HEK293T (cell line): ENCODE data around the gene SLC41A3.

Experiments
- BHLHE40 ChIP-seq: fragments of 450-650 bp; IDR thresholded peaks from 2 replicates; pipeline ENCODE4 v1.6.1; 2016; ENCODE audit warnings: mild to moderate bottlenecking, moderate library complexity, borderline replicate concordance
- ELF4 ChIP-seq: fragments of 450-650 bp; IDR thresholded peaks from 2 replicates; pipeline ENCODE4 v1.6.1; 2017; ENCODE audit warnings: antibody characterized with exemption
- FOXA1 ChIP-seq: fragments of 450-650 bp; IDR thresholded peaks from 2 replicates; pipeline ENCODE4 v1.6.1; 2016; ENCODE audit warnings: mild to moderate bottlenecking
- FOXK2 ChIP-seq: fragments of 450-650 bp; IDR thresholded peaks from 2 replicates; pipeline ENCODE4 v1.6.1; 2016; ENCODE audit warnings: mild to moderate bottlenecking
- FOXM1 ChIP-seq: fragments of 450-650 bp; IDR thresholded peaks from 2 replicates; pipeline ENCODE4 v1.6.1; 2017; ENCODE audit warnings: mild to moderate bottlenecking, borderline replicate concordance
- L3MBTL2 ChIP-seq: fragments of 450-650 bp; conservative IDR thresholded peaks from 2 replicates; pipeline ENCODE4 v1.6.1; 2016; ENCODE audit warnings: mild to moderate bottlenecking
- LEF1 ChIP-seq: fragments of 450-650 bp; IDR thresholded peaks from 2 replicates; pipeline ENCODE4 v1.6.1; 2017; ENCODE audit warnings: mild to moderate bottlenecking, borderline replicate concordance
- NFRKB ChIP-seq: fragments of 450-650 bp; IDR thresholded peaks from 2 replicates; pipeline ENCODE4 v1.6.1; 2016; ENCODE audit warnings: mild to moderate bottlenecking, moderate library complexity
- PKNOX1 ChIP-seq: fragments of 450-650 bp; IDR thresholded peaks from 2 replicates; pipeline ENCODE4 v1.6.1; 2016
- SP1 ChIP-seq: fragments of 450-650 bp; IDR thresholded peaks from 2 replicates; pipeline ENCODE4 v1.6.1; 2017
- SUZ12 ChIP-seq: fragments of 450-650 bp; IDR thresholded peaks from 2 replicates; pipeline ENCODE4 v1.6.1; 2016; ENCODE audit warnings: mild to moderate bottlenecking
- ZNF384 ChIP-seq: fragments of 450-650 bp; IDR thresholded peaks from 2 replicates; pipeline ENCODE4 v1.6.1; 2016

- no peak for TF ChIP-seq FOXM1
- TF ChIP-seq ZNF384 = no peak
- no peak for TF ChIP-seq SP1
- no peak for TF ChIP-seq BHLHE40
- no peak for TF ChIP-seq FOXK2
- no peak for TF ChIP-seq FOXA1
- no peak for TF ChIP-seq ELF4
- TF ChIP-seq L3MBTL2 = no peak
- TF ChIP-seq NFRKB = no peak
- TF ChIP-seq SUZ12 = no peak
- TF ChIP-seq PKNOX1 = no peak
- no peak for TF ChIP-seq LEF1
Observed at GRCh38 chr3:126127904-126128303, 44.0 kb upstream of the SLC41A3 start.
